Neural cell (in vitro differentiated cells): ENCODE data around the gene PHACTR3.

Experiments used
- CTCF ChIP-seq: fragments of 450-650 bp; IDR thresholded peaks from 2 replicates; pipeline ENCODE4 v1.5.1; 2014; ENCODE audit warnings: antibody characterized with exemption, mild to moderate bottlenecking, moderate library complexity; ENCODE audit not compliant: poor library complexity, severe bottlenecking
- EP300 ChIP-seq: fragments of 450-650 bp; conservative IDR thresholded peaks from 2 replicates; pipeline ENCODE4 v1.6.1; 2014; ENCODE audit warnings: antibody characterized with exemption, mild to moderate bottlenecking, moderate library complexity; ENCODE audit not compliant: poor library complexity, severe bottlenecking
- EZH2 ChIP-seq: fragments of 200-600, 300-800 bp; shearing (Covaris generic), sonication (generic); IDR thresholded peaks from 2 replicates; pipeline ENCODE4 v1.6.1; 2014; ENCODE audit warnings: antibody characterized with exemption, low read length, borderline replicate concordance, mild to moderate bottlenecking; ENCODE audit not compliant: insufficient read depth, poor library complexity, severe bottlenecking
- MXI1 ChIP-seq: fragments of 450-650 bp; conservative IDR thresholded peaks from 2 replicates; pipeline ENCODE4 v1.6.1; 2014; ENCODE audit warnings: antibody characterized with exemption, mild to moderate bottlenecking; ENCODE audit not compliant: poor library complexity, severe bottlenecking
- POLR2AphosphoS5 ChIP-seq: IDR thresholded peaks from 2 replicates; pipeline ENCODE4 v1.6.1; 2012
- RAD21 ChIP-seq: fragments of 450-650 bp; conservative IDR thresholded peaks from 2 replicates; pipeline ENCODE4 v1.6.1; 2014; ENCODE audit warnings: antibody characterized with exemption, mild to moderate bottlenecking, moderate library complexity
- REST ChIP-seq: IDR thresholded peaks from 2 replicates; pipeline ENCODE4 v1.6.1; 2012; ENCODE audit warnings: borderline replicate concordance

GRCh38 chr20:59628171-59628570, 23.8 kb downstream of the PHACTR3 start:
- TF ChIP-seq EZH2 (no peak), CTCF (no peak), MXI1 (no peak), REST (no peak), EP300 (no peak), POLR2AphosphoS5 (no peak), RAD21 (no peak)
